ENCODE measurements around the gene TPPP.
A peak's percentile ranks its signal among the peaks of the same experiment; 100 is the strongest.

Gene TPPP

GRCh38 chr5:664994-665360, 28.2 kb downstream of the TPPP start:
- Histone ChIP-seq H3K27me3 (ENCODE audit: control insufficient read depth in 2 of 2, insufficient read depth in 2 of 2, low read length in 2 of 2) (no peaks in the 10 kb centered on the region), H3K9ac (ENCODE audit: low read depth in 1 of 2, low read length in 2 of 2) (no peak overlapping the region), H3K9me3 (ENCODE audit: control insufficient read depth in 2 of 2, low read length in 2 of 2) (no peaks in the 10 kb centered on the region), H3K4me1 (ENCODE audit: control insufficient read depth in 2 of 2, insufficient read depth in 2 of 2, low read length in 2 of 2) (peaks cover 17 to 21% of the 10 kb centered on the region in 2 donors), H3K27ac (ENCODE audit: low read depth in 2 of 2, low read length in 2 of 2) (no peak overlapping the region), H3K36me3 (ENCODE audit: control insufficient read depth in 2 of 2, insufficient read depth in 2 of 2, low read length in 2 of 2) (peaks cover 5 to 8% of the 10 kb centered on the region in 2 donors), H3K4me3 (ENCODE audit: low read length in 2 of 2) (no peak overlapping the region)

GRCh38 chr5:664343-664993, 28.7 kb downstream of the TPPP start:
- H3K27ac ChIP-seq (ENCODE audit: low read depth in 2 of 2, low read length in 2 of 2): peak overlapping the region; percentile 34 to 58
- no peaks in the 10 kb centered on the region for H3K9me3 ChIP-seq (ENCODE audit: control insufficient read depth in 2 of 2, low read length in 2 of 2)
- H3K4me3 ChIP-seq (ENCODE audit: low read length in 2 of 2): peak overlapping the region in 1 of 2 donors; percentile 37
- H3K9ac ChIP-seq (ENCODE audit: low read depth in 1 of 2, low read length in 2 of 2): peak overlapping the region; percentile 24 to 28
- H3K36me3 ChIP-seq (ENCODE audit: control insufficient read depth in 2 of 2, insufficient read depth in 2 of 2, low read length in 2 of 2): peaks cover 5 to 12% of the 10 kb centered on the region in 2 donors
- H3K27me3 ChIP-seq (ENCODE audit: control insufficient read depth in 2 of 2, insufficient read depth in 2 of 2, low read length in 2 of 2): no peaks in the 10 kb centered on the region
- H3K4me1 ChIP-seq (ENCODE audit: control insufficient read depth in 2 of 2, insufficient read depth in 2 of 2, low read length in 2 of 2): peaks cover 17 to 21% of the 10 kb centered on the region in 2 donors

- H3K9ac ChIP-seq (ENCODE audit: low read depth in 1 of 2, low read length in 2 of 2): peak overlapping the region; percentile 28 to 47
- H3K36me3 ChIP-seq (ENCODE audit: control insufficient read depth in 2 of 2, insufficient read depth in 2 of 2, low read length in 2 of 2): peaks cover 5 to 12% of the 10 kb centered on the region in 2 donors
- no peaks in the 10 kb centered on the region for H3K9me3 ChIP-seq (ENCODE audit: control insufficient read depth in 2 of 2, low read length in 2 of 2)
- peak overlapping the region; percentile 15 to 37 for H3K4me3 ChIP-seq (ENCODE audit: low read length in 2 of 2)
- peak overlapping the region; percentile 37 to 58 for H3K27ac ChIP-seq (ENCODE audit: low read depth in 2 of 2, low read length in 2 of 2)
- H3K27me3 ChIP-seq (ENCODE audit: control insufficient read depth in 2 of 2, insufficient read depth in 2 of 2, low read length in 2 of 2): no peaks in the 10 kb centered on the region
- peaks cover 17 to 21% of the 10 kb centered on the region in 2 donors for H3K4me1 ChIP-seq (ENCODE audit: control insufficient read depth in 2 of 2, insufficient read depth in 2 of 2, low read length in 2 of 2)
Measured at GRCh38 chr5:663436-664342, 29.5 kb downstream of the TPPP start.

- Histone ChIP-seq H3K4me3 (ENCODE audit: low read length in 2 of 2) (no peak overlapping the region), H3K9me3 (ENCODE audit: control insufficient read depth in 2 of 2, low read length in 2 of 2) (no peaks in the 10 kb centered on the region), H3K27ac (ENCODE audit: low read depth in 2 of 2, low read length in 2 of 2) (no peak overlapping the region), H3K4me1 (ENCODE audit: control insufficient read depth in 2 of 2, insufficient read depth in 2 of 2, low read length in 2 of 2) (peaks cover 17 to 21% of the 10 kb centered on the region in 2 donors), H3K27me3 (ENCODE audit: control insufficient read depth in 2 of 2, insufficient read depth in 2 of 2, low read length in 2 of 2) (no peaks in the 10 kb centered on the region), H3K36me3 (ENCODE audit: control insufficient read depth in 2 of 2, insufficient read depth in 2 of 2, low read length in 2 of 2) (peaks cover 5 to 12% of the 10 kb centered on the region in 2 donors), H3K9ac (ENCODE audit: low read depth in 1 of 2, low read length in 2 of 2) (no peak overlapping the region)
Measured at GRCh38 chr5:662751-663435, 30.3 kb downstream of the TPPP start.

- Histone ChIP-seq H3K36me3 (ENCODE audit: control insufficient read depth in 2 of 2, insufficient read depth in 2 of 2, low read length in 2 of 2) (peaks cover 5 to 12% of the 10 kb centered on the region in 2 donors), H3K27me3 (ENCODE audit: control insufficient read depth in 2 of 2, insufficient read depth in 2 of 2, low read length in 2 of 2) (no peaks in the 10 kb centered on the region), H3K27ac (ENCODE audit: low read depth in 2 of 2, low read length in 2 of 2) (no peak overlapping the region)
Measured at GRCh38 chr5:661891-662750, 31.0 kb downstream of the TPPP start.

GRCh38 chr5:660491-661030, 32.6 kb downstream of the TPPP start:
- Histone ChIP-seq H3K27ac (ENCODE audit: low read depth in 2 of 2, low read length in 2 of 2) (no peak overlapping the region), H3K27me3 (ENCODE audit: control insufficient read depth in 2 of 2, insufficient read depth in 2 of 2, low read length in 2 of 2) (no peaks in the 10 kb centered on the region), H3K4me1 (ENCODE audit: control insufficient read depth in 2 of 2, insufficient read depth in 2 of 2, low read length in 2 of 2) (peaks cover 17 to 21% of the 10 kb centered on the region in 2 donors), H3K9me3 (ENCODE audit: control insufficient read depth in 2 of 2, low read length in 2 of 2) (no peaks in the 10 kb centered on the region), H3K9ac (ENCODE audit: low read depth in 1 of 2, low read length in 2 of 2) (no peak overlapping the region), H3K36me3 (ENCODE audit: control insufficient read depth in 2 of 2, insufficient read depth in 2 of 2, low read length in 2 of 2) (peaks cover 5 to 12% of the 10 kb centered on the region in 2 donors), H3K4me3 (ENCODE audit: low read length in 2 of 2) (no peak overlapping the region)

More at GRCh38 chr5:661891-662750, 31.0 kb downstream of the TPPP start:
- no peak overlapping the region for H3K9ac ChIP-seq (ENCODE audit: low read depth in 1 of 2, low read length in 2 of 2)
- H3K9me3 ChIP-seq (ENCODE audit: control insufficient read depth in 2 of 2, low read length in 2 of 2): no peaks in the 10 kb centered on the region
- H3K4me1 ChIP-seq (ENCODE audit: control insufficient read depth in 2 of 2, insufficient read depth in 2 of 2, low read length in 2 of 2): peaks cover 17 to 21% of the 10 kb centered on the region in 2 donors
- no peak overlapping the region for H3K4me3 ChIP-seq (ENCODE audit: low read length in 2 of 2)

- Histone ChIP-seq H3K9ac (ENCODE audit: low read depth in 1 of 2, low read length in 2 of 2) (no peak overlapping the region), H3K27me3 (ENCODE audit: control insufficient read depth in 2 of 2, insufficient read depth in 2 of 2, low read length in 2 of 2) (no peaks in the 10 kb centered on the region), H3K27ac (ENCODE audit: low read depth in 2 of 2, low read length in 2 of 2) (no peak overlapping the region), H3K36me3 (ENCODE audit: control insufficient read depth in 2 of 2, insufficient read depth in 2 of 2, low read length in 2 of 2) (peaks cover 0 to 12% of the 10 kb centered on the region in 2 donors), H3K4me3 (ENCODE audit: low read length in 2 of 2) (no peak overlapping the region), H3K9me3 (ENCODE audit: control insufficient read depth in 2 of 2, low read length in 2 of 2) (no peaks in the 10 kb centered on the region), H3K4me1 (ENCODE audit: control insufficient read depth in 2 of 2, insufficient read depth in 2 of 2, low read length in 2 of 2) (peaks cover 14 to 16% of the 10 kb centered on the region in 2 donors)
Measured at GRCh38 chr5:659496-660263, 33.5 kb downstream of the TPPP start.

- Histone ChIP-seq H3K36me3 (ENCODE audit: control insufficient read depth in 2 of 2, insufficient read depth in 2 of 2, low read length in 2 of 2) (peaks cover 0 to 10% of the 10 kb centered on the region in 2 donors), H3K27ac (ENCODE audit: low read depth in 2 of 2, low read length in 2 of 2) (no peak overlapping the region), H3K9ac (ENCODE audit: low read depth in 1 of 2, low read length in 2 of 2) (no peak overlapping the region), H3K4me3 (ENCODE audit: low read length in 2 of 2) (no peak overlapping the region), H3K27me3 (ENCODE audit: control insufficient read depth in 2 of 2, insufficient read depth in 2 of 2, low read length in 2 of 2) (no peaks in the 10 kb centered on the region), H3K4me1 (ENCODE audit: control insufficient read depth in 2 of 2, insufficient read depth in 2 of 2, low read length in 2 of 2) (peaks cover 0 to under 1% of the 10 kb centered on the region in 2 donors), H3K9me3 (ENCODE audit: control insufficient read depth in 2 of 2, low read length in 2 of 2) (no peaks in the 10 kb centered on the region)
Measured at GRCh38 chr5:658103-658502, 35.0 kb downstream of the TPPP start.

- no peaks in the 10 kb centered on the region for H3K4me1 ChIP-seq (ENCODE audit: control insufficient read depth in 2 of 2, insufficient read depth in 2 of 2, low read length in 2 of 2)
- H3K36me3 ChIP-seq (ENCODE audit: control insufficient read depth in 2 of 2, insufficient read depth in 2 of 2, low read length in 2 of 2): peaks cover 0 to 13% of the 10 kb centered on the region in 2 donors
- no peak overlapping the region for H3K4me3 ChIP-seq (ENCODE audit: low read length in 2 of 2)
- H3K27ac ChIP-seq (ENCODE audit: low read depth in 2 of 2, low read length in 2 of 2): no peak overlapping the region
- no peaks in the 10 kb centered on the region for H3K27me3 ChIP-seq (ENCODE audit: control insufficient read depth in 2 of 2, insufficient read depth in 2 of 2, low read length in 2 of 2)
- no peaks in the 10 kb centered on the region for H3K9me3 ChIP-seq (ENCODE audit: control insufficient read depth in 2 of 2, low read length in 2 of 2)
- H3K9ac ChIP-seq (ENCODE audit: low read depth in 1 of 2, low read length in 2 of 2): no peak overlapping the region
Measured at GRCh38 chr5:657570-657969, 35.6 kb downstream of the TPPP start.
